ENCODE results near the gene CLNS1A.
A peak's percentile ranks its signal among the peaks of the same experiment; 100 is the strongest.

DNA sequence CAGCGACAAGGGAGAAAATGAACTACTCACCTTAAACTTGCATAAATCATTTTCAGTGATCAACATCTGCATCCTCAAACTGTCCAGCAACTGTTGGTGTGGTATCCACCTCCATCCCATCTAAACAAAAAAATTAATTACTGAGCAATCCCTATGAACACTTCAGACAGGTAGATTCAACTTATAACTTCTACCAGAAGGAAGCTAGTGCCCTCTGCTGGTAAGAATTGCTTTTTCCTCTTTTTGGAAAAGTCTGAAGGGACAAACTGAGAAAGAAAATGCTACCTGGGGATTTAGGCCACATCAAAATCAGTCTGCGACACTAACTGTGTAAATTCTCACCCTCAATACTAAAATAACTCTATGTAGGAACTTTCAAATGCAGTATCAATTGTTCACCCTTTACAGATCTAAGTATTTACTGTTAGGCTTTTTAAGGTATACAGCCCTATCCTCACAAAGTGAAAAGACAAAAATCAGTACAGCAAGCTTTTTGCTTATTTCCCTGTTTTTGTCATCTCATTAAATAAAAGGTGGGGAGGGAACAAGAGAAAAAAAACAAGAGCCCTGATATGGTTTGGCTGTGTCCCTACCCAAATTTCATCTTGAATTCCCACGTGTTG, 17.9 kb downstream of the CLNS1A start:
- no peak for TF ChIP-seq POLR2A (IDR thresholded peaks at IDR 0.05)
- TF ChIP-seq, protein P1, sequence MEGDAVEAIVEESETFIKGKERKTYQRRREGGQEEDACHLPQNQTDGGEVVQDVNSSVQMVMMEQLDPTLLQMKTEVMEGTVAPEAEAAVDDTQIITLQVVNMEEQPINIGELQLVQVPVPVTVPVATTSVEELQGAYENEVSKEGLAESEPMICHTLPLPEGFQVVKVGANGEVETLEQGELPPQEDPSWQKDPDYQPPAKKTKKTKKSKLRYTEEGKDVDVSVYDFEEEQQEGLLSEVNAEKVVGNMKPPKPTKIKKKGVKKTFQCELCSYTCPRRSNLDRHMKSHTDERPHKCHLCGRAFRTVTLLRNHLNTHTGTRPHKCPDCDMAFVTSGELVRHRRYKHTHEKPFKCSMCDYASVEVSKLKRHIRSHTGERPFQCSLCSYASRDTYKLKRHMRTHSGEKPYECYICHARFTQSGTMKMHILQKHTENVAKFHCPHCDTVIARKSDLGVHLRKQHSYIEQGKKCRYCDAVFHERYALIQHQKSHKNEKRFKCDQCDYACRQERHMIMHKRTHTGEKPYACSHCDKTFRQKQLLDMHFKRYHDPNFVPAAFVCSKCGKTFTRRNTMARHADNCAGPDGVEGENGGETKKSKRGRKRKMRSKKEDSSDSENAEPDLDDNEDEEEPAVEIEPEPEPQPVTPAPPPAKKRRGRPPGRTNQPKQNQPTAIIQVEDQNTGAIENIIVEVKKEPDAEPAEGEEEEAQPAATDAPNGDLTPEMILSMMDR (IDR thresholded peaks at IDR 0.05), result peak; percentile 40 to 76 (median 64)

All from heart left ventricle (tissue), 13 donors.